Retinal pigment epithelial cell (primary cell): Measurements from ENCODE around the gene IGLON5.

Source experiments
- DNase-seq: peaks from one replicate; pipeline ENCODE4 v3.0.0-alpha.2; 2010; ENCODE audit warnings: low read depth
- H3K4me3 ChIP-seq: 2 replicates; pipeline ENCODE4 v1.5.1; 2011; ENCODE audit warnings: mild to moderate bottlenecking, low read length, control low read depth, moderate library complexity
- TF ChIP-seq, protein P1 (sequence below): conservative IDR thresholded peaks from 2 replicates; pipeline ENCODE4 v1.5.1; 2011; ENCODE audit warnings: low read depth, low read length, control low read depth, inconsistent platforms

The IGLON5 gene

DNA sequence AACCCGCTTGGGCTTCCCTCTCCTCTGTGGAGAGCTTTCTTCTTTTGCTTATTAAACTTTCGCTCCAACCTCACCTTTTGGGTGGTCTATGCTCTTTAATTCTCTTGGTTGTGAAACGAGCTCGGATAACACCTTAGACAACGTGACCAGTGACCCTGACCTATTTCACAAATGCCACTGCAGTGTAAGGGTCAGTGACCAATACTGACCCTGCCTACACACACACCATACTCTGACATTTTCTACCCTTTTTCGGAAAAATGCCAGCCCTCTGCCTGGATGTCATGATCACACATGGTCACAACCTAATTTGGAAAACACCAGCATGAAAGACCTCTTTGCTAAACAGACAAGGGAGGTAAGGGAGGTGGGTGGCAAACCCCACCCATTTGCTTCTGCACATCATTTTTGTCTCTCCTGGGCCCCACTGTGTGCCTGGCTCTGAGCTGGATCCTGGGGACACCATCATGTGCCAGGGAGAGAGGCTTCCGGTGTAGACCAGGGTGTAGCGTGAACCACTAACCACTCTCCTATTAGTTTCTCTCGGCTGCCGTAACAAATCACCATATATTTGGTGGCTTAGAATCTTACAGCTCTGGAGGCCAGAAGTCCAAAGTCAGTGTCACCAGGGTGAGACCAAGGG, 44.8 kb downstream of the IGLON5 start:
- TF ChIP-seq, protein P1, sequence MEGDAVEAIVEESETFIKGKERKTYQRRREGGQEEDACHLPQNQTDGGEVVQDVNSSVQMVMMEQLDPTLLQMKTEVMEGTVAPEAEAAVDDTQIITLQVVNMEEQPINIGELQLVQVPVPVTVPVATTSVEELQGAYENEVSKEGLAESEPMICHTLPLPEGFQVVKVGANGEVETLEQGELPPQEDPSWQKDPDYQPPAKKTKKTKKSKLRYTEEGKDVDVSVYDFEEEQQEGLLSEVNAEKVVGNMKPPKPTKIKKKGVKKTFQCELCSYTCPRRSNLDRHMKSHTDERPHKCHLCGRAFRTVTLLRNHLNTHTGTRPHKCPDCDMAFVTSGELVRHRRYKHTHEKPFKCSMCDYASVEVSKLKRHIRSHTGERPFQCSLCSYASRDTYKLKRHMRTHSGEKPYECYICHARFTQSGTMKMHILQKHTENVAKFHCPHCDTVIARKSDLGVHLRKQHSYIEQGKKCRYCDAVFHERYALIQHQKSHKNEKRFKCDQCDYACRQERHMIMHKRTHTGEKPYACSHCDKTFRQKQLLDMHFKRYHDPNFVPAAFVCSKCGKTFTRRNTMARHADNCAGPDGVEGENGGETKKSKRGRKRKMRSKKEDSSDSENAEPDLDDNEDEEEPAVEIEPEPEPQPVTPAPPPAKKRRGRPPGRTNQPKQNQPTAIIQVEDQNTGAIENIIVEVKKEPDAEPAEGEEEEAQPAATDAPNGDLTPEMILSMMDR = no peak
- no peak overlapping the region for H3K4me3 ChIP-seq
- DNase-seq = no peak

DNA sequence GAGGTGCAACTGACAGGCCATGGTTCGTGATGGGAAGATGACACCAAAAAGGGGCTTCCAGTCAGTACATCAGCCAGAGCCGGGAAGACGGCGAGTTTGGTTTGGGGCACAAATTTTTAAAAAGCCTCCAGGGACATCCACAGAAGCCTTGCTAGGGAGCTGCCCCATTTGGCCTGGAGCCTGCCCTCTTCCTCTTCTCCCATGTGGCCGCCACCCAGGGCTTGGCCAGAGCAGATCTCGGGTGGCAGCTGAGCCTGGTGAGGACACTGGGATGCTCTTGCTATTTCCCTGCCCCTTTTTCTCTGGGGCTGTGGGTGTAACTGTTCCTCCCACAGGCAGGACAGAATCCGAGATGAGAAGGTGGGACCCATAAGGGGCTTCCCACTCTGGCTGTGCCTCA, 46.5 kb downstream of the IGLON5 start:
- TF ChIP-seq, protein P1 = no peak
- H3K4me3 ChIP-seq = no peak overlapping the region
- DNase-seq = no peak

DNA sequence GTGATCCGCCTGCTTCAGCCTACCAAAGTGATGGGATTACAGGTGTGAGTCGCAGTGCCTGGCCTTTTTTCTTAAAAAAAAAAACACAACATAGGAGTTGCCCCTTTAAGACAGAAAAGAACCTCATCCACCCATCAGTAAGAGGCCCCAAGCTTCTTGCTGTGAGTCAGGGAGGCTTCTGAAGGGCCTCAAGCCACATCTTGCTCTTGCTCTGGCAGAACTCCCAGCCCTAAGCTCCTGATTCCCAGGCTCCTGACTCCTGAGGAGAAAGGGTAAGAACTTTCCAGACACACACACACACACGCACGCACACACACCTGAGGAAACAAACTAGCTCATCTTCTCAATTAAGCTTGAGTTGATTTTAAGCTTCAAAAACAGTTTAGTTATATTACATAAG, 47.9 kb downstream of the IGLON5 start:
- TF ChIP-seq, protein P1 = no peak
- peak; percentile 88 for DNase-seq
- H3K4me3 ChIP-seq = no peak overlapping the region

DNA sequence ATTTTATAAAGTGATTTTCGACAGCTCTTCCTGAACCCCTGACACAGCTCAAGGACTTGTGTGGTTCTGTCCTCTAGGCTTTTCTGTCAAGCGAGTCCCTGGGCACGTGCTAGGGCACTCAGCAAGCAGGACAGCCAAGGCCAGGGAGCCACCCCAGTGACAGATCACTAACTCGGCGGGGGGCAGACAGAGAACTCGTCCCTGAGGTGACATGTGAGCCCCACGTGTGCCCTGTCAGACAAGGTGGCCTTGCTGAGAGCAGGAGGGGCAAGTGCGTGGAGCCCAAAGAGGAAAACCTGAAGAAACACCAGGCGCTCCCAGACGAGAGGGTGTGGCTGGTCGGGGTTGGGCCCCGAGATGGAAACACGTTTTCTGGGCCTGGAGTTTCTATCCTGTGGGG, 49.8 kb downstream of the IGLON5 start:
- no peak for DNase-seq
- TF ChIP-seq, protein P1 = no peak
- H3K4me3 ChIP-seq = no peak overlapping the region

DNA sequence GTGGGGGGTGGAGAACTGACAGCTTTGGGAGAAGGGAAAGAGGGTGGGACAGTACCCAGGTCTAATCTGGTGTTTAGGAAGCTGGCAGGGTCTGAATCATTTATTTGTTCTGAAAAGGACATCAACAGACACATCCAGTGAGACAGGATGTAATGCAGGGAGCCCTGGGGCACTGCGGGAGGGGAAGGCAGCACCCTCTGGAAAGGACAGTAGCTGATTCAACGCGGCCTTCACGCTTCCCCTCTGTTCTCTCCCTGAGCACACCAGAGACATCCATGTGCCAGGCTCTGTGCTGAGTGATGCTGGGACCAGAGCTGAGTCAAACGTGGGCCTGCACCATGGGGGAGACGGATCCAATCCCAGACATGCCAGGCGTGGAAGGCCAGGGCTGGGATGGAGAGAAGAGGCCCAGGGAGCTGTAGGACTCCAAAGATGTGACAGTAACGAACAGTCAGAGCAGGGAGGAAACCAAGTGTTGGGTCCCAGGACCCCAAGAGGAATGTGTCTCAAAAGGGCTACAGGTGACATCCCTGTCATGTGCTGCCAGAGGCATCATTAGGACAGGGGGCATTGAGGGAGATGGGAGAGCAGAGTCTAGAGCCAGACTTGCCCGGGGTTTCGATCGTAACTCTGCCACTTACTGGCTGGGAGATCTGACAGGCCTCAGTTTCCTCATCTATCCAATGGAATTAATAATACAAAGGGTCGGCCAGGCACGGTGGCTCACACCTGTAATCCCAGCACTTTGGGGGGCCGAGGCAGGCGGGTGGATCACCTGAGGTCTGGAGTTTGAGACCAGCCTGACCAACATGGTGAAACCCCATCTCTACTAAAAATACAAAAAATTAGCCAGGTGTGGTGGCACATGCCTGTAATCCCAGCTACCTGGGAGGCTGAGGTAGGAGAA, 53.0 kb downstream of the IGLON5 start:
- no peak overlapping the region for H3K4me3 ChIP-seq
- no peak for DNase-seq
- TF ChIP-seq, protein P1 = no peak

DNA sequence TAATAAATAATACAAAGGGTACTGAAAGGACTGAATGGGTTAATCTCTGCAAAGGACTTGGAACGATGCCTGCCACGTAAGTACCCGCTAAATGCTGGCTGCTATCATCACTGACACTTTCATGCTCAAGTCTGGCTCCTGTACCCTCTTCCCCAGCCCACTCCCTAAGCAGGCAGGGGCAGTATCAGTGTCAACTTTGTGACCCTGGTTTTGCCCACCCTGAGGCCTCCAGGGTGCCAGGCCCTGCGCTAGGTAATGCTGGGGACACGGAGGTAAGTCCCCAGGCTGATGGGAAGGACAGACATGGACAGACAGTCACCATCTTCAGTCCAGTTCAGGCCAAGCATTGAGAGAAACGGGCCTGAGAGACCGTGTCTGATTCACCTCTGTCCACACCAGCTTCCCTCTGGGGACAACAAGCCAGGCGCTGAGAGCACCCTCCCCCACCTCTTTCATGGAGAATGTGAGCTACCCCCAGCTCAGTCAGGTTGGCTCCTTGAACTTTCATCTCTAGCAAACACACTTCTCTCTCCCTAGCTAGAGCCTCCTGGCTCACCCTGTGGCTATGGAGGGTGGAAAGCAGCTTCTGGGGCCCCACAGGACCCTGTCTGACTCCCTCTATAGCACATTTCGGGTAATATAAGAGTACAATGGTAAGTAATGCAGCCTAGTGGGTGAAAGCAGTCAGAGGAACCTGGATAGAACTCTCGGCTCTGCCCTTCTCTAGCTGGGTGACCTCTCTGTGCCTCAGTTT, 53.9 kb downstream of the IGLON5 start:
- TF ChIP-seq, protein P1 = peak; percentile 6
- DNase-seq = no peak
- peak overlapping the region; percentile 92 for H3K4me3 ChIP-seq
